Liver (tissue), 9 donors: ENCODE data around the gene EHMT1. TPM values are rescaled to one million over a fixed set of nuclear protein-coding genes. Genes with fewer than 3 reads are reported as not detected.
"Not testable (repeated sequence)": the region's sequence is repeated elsewhere in the genome, so short reads cannot be mapped to it uniquely, and the experiment has no call there.

Experiments
- DNase-seq: peaks from one replicate; pipeline ENCODE4 v3.0.0-alpha.2; 2017; ENCODE audit warnings: low spot score
- H3K27ac ChIP-seq, 2 donors: one replicate each; pipeline ENCODE4 v1.7.0; 2013; ENCODE audit warnings: inconsistent platforms in 2 of 2, low read length in 2 of 2, control low read depth in 1 of 2, low read depth in 1 of 2, mild to moderate bottlenecking in 1 of 2
- H3K27me3 ChIP-seq, 4 donors: one replicate each; pipeline versions ENCODE4 v1.6.1 to v1.7.0; 2013; ENCODE audit warnings: low read length in 3 of 4, inconsistent platforms in 1 of 4, mild to moderate bottlenecking in 1 of 4, moderate library complexity in 1 of 4; ENCODE audit not compliant: control insufficient read depth in 4 of 4, insufficient read depth in 4 of 4
- H3K36me3 ChIP-seq, 4 donors: one replicate each; pipeline versions ENCODE4 v1.6.1 to v1.7.0; 2013; ENCODE audit warnings: low read length in 3 of 4, mild to moderate bottlenecking in 3 of 4, low read depth in 1 of 4, moderate library complexity in 1 of 4; ENCODE audit not compliant: control insufficient read depth in 4 of 4, insufficient read depth in 3 of 4
- H3K4me1 ChIP-seq, 4 donors: one replicate each; pipeline versions ENCODE4 v1.6.1 to v1.7.0; 2013; ENCODE audit warnings: low read length in 3 of 4, mild to moderate bottlenecking in 3 of 4, moderate library complexity in 1 of 4; ENCODE audit not compliant: control insufficient read depth in 4 of 4, insufficient read depth in 4 of 4
- H3K4me3 ChIP-seq, 3 donors: one replicate each; pipeline versions ENCODE4 v1.6.1 to v1.7.0; 2013; ENCODE audit warnings: low read length in 3 of 3, control low read depth in 1 of 3, low read depth in 1 of 3, mild to moderate bottlenecking in 1 of 3
- H3K9ac ChIP-seq, 2 donors: one replicate each; pipeline ENCODE4 v1.7.0; 2013; ENCODE audit warnings: low read length in 2 of 2, mild to moderate bottlenecking in 2 of 2, moderate library complexity in 2 of 2, control low read depth in 1 of 2, low read depth in 1 of 2
- H3K9me3 ChIP-seq, 4 donors: one replicate each; pipeline versions ENCODE4 v1.6.1 to v1.7.0; 2013; ENCODE audit warnings: low read length in 3 of 4; ENCODE audit not compliant: control insufficient read depth in 4 of 4
- CTCF ChIP-seq: fragments of 150-350 bp; IDR thresholded peaks from 2 replicates; pipeline ENCODE4 v1.5.1; 2017; ENCODE audit warnings: improper control_type of control experiment, low read depth, low read length; ENCODE audit not compliant: missing input control
- EGR1 ChIP-seq, 2 donors: IDR thresholded peaks; 2 replicates each; pipeline ENCODE4 v1.6.1; 2016 to 2018; ENCODE audit warnings: antibody characterized with exemption in 2 of 2, low read depth in 2 of 2
- FOXA1 ChIP-seq: IDR thresholded peaks from 2 replicates; pipeline ENCODE4 v1.6.1; 2016; ENCODE audit warnings: antibody characterized with exemption
- FOXA2 ChIP-seq: IDR thresholded peaks from 2 replicates; pipeline ENCODE4 v1.6.1; 2016; ENCODE audit warnings: antibody characterized with exemption
- GABPA ChIP-seq, 2 donors: IDR thresholded peaks in 1 of 2; conservative IDR thresholded peaks in 1 of 2; 2 replicates each; pipeline ENCODE4 v1.6.1; 2016; ENCODE audit warnings: antibody characterized with exemption in 2 of 2, mild to moderate bottlenecking in 1 of 2, moderate library complexity in 1 of 2
- HNF4A ChIP-seq, 2 donors: conservative IDR thresholded peaks; 2 replicates each; pipeline ENCODE4 v1.6.1; 2016; ENCODE audit warnings: antibody characterized with exemption in 2 of 2, mild to moderate bottlenecking in 2 of 2
- HNF4G ChIP-seq: IDR thresholded peaks from 2 replicates; pipeline ENCODE4 v1.6.1; 2016; ENCODE audit warnings: antibody characterized with exemption
- JUND ChIP-seq, 2 donors: IDR thresholded peaks; 2 replicates each; pipeline ENCODE4 v1.6.1; 2016; ENCODE audit warnings: antibody characterized with exemption in 2 of 2
- RAD21 ChIP-seq, 2 donors: IDR thresholded peaks; 2 replicates each; pipeline ENCODE4 v1.6.1; 2016; ENCODE audit warnings: antibody characterized with exemption in 2 of 2, mild to moderate bottlenecking in 2 of 2
- REST ChIP-seq: IDR thresholded peaks from 2 replicates; pipeline ENCODE4 v1.6.1; 2016; ENCODE audit warnings: antibody characterized with exemption, mild to moderate bottlenecking
- SP1 ChIP-seq: IDR thresholded peaks from 2 replicates; pipeline ENCODE4 v1.6.1; 2018; ENCODE audit warnings: antibody characterized with exemption, mild to moderate bottlenecking
- TAF1 ChIP-seq: conservative IDR thresholded peaks from 2 replicates; pipeline ENCODE4 v1.6.1; 2016; ENCODE audit warnings: antibody characterized with exemption, mild to moderate bottlenecking
- WGBS: extraction: QIAGEN DNeasy Blood & Tissue Kit; methylation state at CpG from one replicate; pipeline ENCODE4 v1.1.7; 2013; 5-methylcytosine and 5-hydroxymethylcytosine counted together
- polyA plus RNA-seq, 2 donors: library from polyadenylated mRNA; stranded (reverse) in 1 of 2; unstranded in 1 of 2; fragments of 200-250 nt in 1 of 2; fragments of >200 nt in 1 of 2; fragmentation: Nextera tagmentation in 1 of 2; extraction: Ambion mirVana in 1 of 2; gene quantifications; one replicate each; pipeline versions ENCODE4 v1.2.1 to v1.2.3, GENCODE V29; 2013 to 2015
- total RNA-seq, 2 donors: library from RNA; depleted of rRNA; stranded (reverse); fragments of >200 nt; gene quantifications; one replicate each; pipeline ENCODE4 v1.2.3, GENCODE V29; 2014
- TF ChIP-seq, protein P1 (sequence below): IDR thresholded peaks from 2 replicates; pipeline ENCODE4 v1.6.1; 2016; ENCODE audit warnings: antibody characterized with exemption
- donor health status: healthy.
- donor health status: healthy.
- donor health status: healthy.
- donor health status: healthy.
- donor health status: healthy.

The EHMT1 gene
- total and polyA plus RNA-seq, 4 donors = 16.1 to 48.2 (median 27.3) TPM

- no peak overlapping the region for H3K4me3 ChIP-seq
- H3K27ac ChIP-seq = no peak overlapping the region
- WGBS = 29% methylated on average over 7 of the region's 7 CpGs
- H3K27me3 ChIP-seq = no peaks in the 10 kb centered on the region
- peak overlapping the region in 1 of 2 donors; percentile 22 for H3K9ac ChIP-seq
- peaks cover 5 to 30% (median 22%) of the 10 kb centered on the region in 4 donors for H3K4me1 ChIP-seq
- TF ChIP-seq FOXA1 = peak; percentile 15
- peak; percentile 45 for TF ChIP-seq FOXA2
- no peak for TF ChIP-seq TAF1
- TF ChIP-seq EGR1 (IDR thresholded peaks at IDR 0.05; ENCODE audit: low read depth in 2 of 2) = no peak
- TF ChIP-seq, protein P1, sequence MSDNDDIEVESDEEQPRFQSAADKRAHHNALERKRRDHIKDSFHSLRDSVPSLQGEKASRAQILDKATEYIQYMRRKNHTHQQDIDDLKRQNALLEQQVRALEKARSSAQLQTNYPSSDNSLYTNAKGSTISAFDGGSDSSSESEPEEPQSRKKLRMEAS = no peak
- no peak for TF ChIP-seq SP1
- no peak for TF ChIP-seq JUND (IDR thresholded peaks at IDR 0.05)
- no peak for TF ChIP-seq HNF4G
- TF ChIP-seq RAD21 (IDR thresholded peaks at IDR 0.05) = no peak
- no peak for TF ChIP-seq GABPA (IDR thresholded peaks at IDR 0.05 in 1 of 2, conservative IDR thresholded peaks at IDR 0.05 in 1 of 2)
- no peak for DNase-seq
- peaks cover 0 to 6% (median 0%) of the 10 kb centered on the region in 4 donors for H3K36me3 ChIP-seq
- no peaks in the 10 kb centered on the region for H3K9me3 ChIP-seq
Observed at GRCh38 chr9:137592767-137593166, 26.0 kb upstream of the EHMT1 start.

GRCh38 chr9:137593176-137593575, 25.6 kb upstream of the EHMT1 start:
- H3K9ac ChIP-seq = peak overlapping the region in 1 of 2 donors; percentile 22
- H3K36me3 ChIP-seq = peaks cover 0 to 3% (median 0%) of the 10 kb centered on the region in 4 donors
- no peaks in the 10 kb centered on the region for H3K9me3 ChIP-seq
- TF ChIP-seq EGR1 (IDR thresholded peaks at IDR 0.05; ENCODE audit: low read depth in 2 of 2) = no peak
- no peak for TF ChIP-seq SP1
- TF ChIP-seq, protein P1 = no peak
- no peak for TF ChIP-seq REST
- no peak for TF ChIP-seq HNF4A (conservative IDR thresholded peaks at IDR 0.05)
- TF ChIP-seq CTCF = no peak
- no peak overlapping the region for H3K4me3 ChIP-seq
- 76% methylated on average over 12 of the region's 12 CpGs for WGBS
- peaks cover 5 to 30% (median 22%) of the 10 kb centered on the region in 4 donors for H3K4me1 ChIP-seq
- no peak overlapping the region for H3K27ac ChIP-seq
- H3K27me3 ChIP-seq = no peaks in the 10 kb centered on the region
- no peak for DNase-seq

- not testable (repeated sequence) for H3K36me3 ChIP-seq
Observed at GRCh38 chr9:137596577-137596976, 22.2 kb upstream of the EHMT1 start.

More at GRCh38 chr9:137596577-137596976, 22.2 kb upstream of the EHMT1 start:
- not testable (repeated sequence) for H3K4me3 ChIP-seq, H3K27ac ChIP-seq, DNase-seq, H3K9me3 ChIP-seq, H3K27me3 ChIP-seq, H3K9ac ChIP-seq
- WGBS = 95% methylated on average over 7 of the region's 7 CpGs
- H3K4me1 ChIP-seq = peaks cover 0 to 10% (median 10%) of the 10 kb centered on the region in 4 donors
